ENCODE results near the gene ARHGEF11. TPM values are rescaled to one million over a fixed set of nuclear protein-coding genes. Genes with fewer than 3 reads are reported as not detected.

Gene ARHGEF11
- total RNA-seq, 4 donors from 2014 or later, result 56.7 to 127 (median 89.9) TPM

DNA sequence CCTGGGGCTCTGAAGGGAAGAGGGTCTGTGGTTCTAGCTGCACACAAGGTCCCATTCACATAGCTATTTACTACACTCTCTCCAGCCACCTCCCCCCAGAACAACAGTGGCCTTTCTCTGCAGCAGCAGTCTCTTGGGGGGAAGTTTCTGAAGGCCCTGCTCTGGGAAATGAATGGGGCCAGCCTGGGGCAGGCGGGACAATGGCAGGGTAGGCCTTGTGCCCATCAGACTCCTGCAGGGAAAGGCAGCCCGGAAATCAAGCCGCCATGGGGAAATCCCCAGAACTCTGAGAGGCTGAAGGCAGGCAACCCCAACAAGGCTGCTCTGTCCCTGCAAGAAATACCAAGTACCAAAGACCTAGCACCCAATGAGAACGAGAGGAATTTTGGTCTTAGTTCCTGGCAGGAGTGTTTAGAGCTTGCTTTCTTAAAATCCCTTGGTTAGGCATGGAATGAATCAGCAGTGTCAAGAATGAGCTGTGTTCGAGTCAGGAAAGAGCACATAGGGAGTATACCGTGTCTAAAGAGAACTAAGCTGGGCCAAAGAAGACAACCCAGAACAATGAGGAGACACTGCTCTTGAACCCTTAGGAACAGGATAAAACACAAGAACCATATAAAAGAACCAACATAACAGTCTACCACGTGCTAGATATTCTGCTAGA, 11.3 kb downstream of the ARHGEF11 start:
- no peak for DNase-seq
- Histone ChIP-seq H3K36me3 (no peaks in the 10 kb centered on the region), H3K27me3 (no peaks in the 10 kb centered on the region)

DNA sequence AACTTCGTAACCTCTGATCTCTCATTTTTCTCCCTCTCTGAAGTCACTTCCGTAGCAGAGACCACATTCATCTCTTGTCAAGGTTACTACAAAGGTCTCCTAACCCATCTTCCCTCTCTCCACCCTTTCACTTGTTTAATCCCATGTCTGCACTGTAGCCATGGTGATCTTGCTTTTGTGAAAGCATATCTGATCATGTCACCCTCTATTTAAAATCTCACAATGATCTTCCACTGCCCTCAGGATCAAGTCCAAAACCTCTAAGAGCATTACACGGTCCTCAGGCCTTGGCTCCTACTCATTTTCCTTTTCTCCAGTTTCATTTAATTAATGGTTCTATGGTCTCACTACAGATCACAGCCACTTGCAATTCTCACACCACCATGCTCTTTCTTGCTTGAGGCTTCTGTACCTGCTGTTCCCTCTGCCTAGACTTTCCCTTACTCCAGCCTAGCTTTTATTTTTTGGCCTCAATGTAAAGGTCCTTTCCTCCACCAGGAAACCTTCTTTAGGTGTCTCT, 12.1 kb downstream of the ARHGEF11 start:
- H3K27me3 ChIP-seq, result no peaks in the 10 kb centered on the region
- H3K4me3 ChIP-seq, result no peak overlapping the region
- DNase-seq, result no peak
- H3K36me3 ChIP-seq, result no peaks in the 10 kb centered on the region
- no peaks in the 10 kb centered on the region for H3K4me1 ChIP-seq
- H3K9me3 ChIP-seq, result no peaks in the 10 kb centered on the region
- no peak overlapping the region for H3K27ac ChIP-seq
- no peak for TF ChIP-seq POLR2A (IDR thresholded peaks at IDR 0.05)
- TF ChIP-seq, protein P1, sequence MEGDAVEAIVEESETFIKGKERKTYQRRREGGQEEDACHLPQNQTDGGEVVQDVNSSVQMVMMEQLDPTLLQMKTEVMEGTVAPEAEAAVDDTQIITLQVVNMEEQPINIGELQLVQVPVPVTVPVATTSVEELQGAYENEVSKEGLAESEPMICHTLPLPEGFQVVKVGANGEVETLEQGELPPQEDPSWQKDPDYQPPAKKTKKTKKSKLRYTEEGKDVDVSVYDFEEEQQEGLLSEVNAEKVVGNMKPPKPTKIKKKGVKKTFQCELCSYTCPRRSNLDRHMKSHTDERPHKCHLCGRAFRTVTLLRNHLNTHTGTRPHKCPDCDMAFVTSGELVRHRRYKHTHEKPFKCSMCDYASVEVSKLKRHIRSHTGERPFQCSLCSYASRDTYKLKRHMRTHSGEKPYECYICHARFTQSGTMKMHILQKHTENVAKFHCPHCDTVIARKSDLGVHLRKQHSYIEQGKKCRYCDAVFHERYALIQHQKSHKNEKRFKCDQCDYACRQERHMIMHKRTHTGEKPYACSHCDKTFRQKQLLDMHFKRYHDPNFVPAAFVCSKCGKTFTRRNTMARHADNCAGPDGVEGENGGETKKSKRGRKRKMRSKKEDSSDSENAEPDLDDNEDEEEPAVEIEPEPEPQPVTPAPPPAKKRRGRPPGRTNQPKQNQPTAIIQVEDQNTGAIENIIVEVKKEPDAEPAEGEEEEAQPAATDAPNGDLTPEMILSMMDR (IDR thresholded peaks at IDR 0.05), result no peak

More for the DNA sequence above, 11.3 kb downstream of the ARHGEF11 start:
- no peak overlapping the region for H3K4me3 ChIP-seq
- TF ChIP-seq, protein P1 (IDR thresholded peaks at IDR 0.05), result no peak
- no peak for TF ChIP-seq POLR2A (IDR thresholded peaks at IDR 0.05)
- no peaks in the 10 kb centered on the region for H3K9me3 ChIP-seq
- no peak overlapping the region for H3K27ac ChIP-seq
- H3K4me1 ChIP-seq, result no peaks in the 10 kb centered on the region

DNA sequence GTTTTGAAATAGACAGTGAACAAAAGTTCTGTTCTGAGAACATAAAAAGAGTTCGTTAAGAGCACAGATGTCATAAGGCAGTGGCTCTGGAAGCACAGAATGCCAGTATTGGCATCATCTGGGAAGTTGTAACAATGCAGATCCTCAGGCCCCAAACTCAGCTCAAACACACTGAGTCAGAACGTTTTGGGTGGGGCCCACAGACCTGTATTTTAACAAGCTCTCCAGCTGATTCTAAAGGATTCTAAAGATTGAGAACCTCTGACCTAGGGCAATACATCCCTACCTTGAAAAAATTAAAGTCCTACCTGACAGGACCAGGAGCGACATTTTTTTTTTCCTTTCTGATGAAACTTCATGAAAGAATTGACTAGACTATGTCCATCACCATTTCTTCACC, 13.2 kb downstream of the ARHGEF11 start:
- H3K4me1 ChIP-seq, result no peaks in the 10 kb centered on the region
- TF ChIP-seq, protein P1 (IDR thresholded peaks at IDR 0.05), result no peak
- no peak for TF ChIP-seq POLR2A (IDR thresholded peaks at IDR 0.05)
- H3K9me3 ChIP-seq, result no peaks in the 10 kb centered on the region
- H3K36me3 ChIP-seq, result no peaks in the 10 kb centered on the region
- no peaks in the 10 kb centered on the region for H3K27me3 ChIP-seq
- H3K4me3 ChIP-seq, result no peak overlapping the region
- no peak overlapping the region for H3K27ac ChIP-seq
- no peak for DNase-seq

DNA sequence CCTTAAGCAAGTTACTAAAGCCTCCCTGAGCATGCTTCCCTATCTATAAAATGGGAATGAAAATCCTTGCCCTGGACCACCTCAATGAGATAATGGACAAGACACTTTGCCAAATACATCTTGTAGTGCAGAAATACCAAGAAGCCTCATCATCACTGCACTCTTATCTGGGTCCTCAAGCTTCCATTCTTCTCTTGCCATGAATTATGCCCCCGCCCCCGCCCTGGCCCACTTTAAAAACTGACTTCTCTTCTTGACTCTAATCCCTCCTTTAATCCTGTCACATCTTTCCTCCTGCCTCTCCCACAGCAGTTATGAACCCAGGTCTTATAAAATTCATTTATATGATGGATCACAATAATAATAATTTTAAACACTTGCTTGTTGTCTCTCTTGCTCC, 14.8 kb downstream of the ARHGEF11 start:
- Histone ChIP-seq H3K27me3 (no peaks in the 10 kb centered on the region), H3K4me3 (no peak overlapping the region), H3K4me1 (no peaks in the 10 kb centered on the region), H3K36me3 (no peaks in the 10 kb centered on the region), H3K9me3 (no peaks in the 10 kb centered on the region), H3K27ac (no peak overlapping the region)
- DNase-seq, result no peak
- TF ChIP-seq POLR2A (IDR thresholded peaks at IDR 0.05), result no peak
- TF ChIP-seq, protein P1 (IDR thresholded peaks at IDR 0.05), result no peak

DNA sequence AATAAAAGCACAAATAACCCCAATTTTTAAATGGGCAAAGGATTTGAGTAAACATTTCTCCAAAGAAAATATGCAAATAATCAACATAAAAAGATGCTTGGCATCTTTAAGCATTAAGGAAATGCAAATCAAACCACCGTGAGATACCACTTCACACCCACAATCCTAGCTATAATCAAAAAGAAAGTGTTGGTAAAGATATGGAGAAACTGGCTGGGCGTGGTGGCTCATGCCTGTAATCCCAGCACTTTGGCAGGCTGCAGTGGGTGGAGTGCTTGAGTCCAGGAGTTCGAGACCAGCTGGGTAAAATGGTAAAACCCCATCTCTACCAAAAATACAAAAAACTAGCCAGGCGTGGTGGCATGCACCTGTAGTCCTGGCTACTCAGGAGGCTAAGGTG, 16.9 kb downstream of the ARHGEF11 start:
- Histone ChIP-seq H3K27ac (no peak overlapping the region), H3K4me1 (no peaks in the 10 kb centered on the region), H3K9me3 (no peaks in the 10 kb centered on the region), H3K27me3 (no peaks in the 10 kb centered on the region), H3K4me3 (no peak overlapping the region), H3K36me3 (no peaks in the 10 kb centered on the region)
- no peak for TF ChIP-seq POLR2A (IDR thresholded peaks at IDR 0.05)
- TF ChIP-seq, protein P1 (IDR thresholded peaks at IDR 0.05), result no peak
- DNase-seq, result no peak

All from Peyer's patch (tissue), 4 donors.